Motor neuron (in vitro differentiated cells): ENCODE results near the gene RALA. TPM values are rescaled to one million over a fixed set of nuclear protein-coding genes. Genes with fewer than 3 reads are reported as not detected.
A peak's percentile ranks its signal among the peaks of the same experiment; 100 is the strongest.

Experiments used
- ATAC-seq, 8 experiments: fragments of 200-7000 bp; cut with Tn5 transposase; replicated peaks in 6 of 8; 2 replicates each; pipeline ENCODE4 v1.8.0; 2021; ENCODE audit warnings: mild to moderate bottlenecking in 8 of 8, moderate library complexity in 8 of 8
- H3K27ac ChIP-seq, 2 donors: fragments of 250-450 bp; sonication (Bioruptor Pico); 2 replicates each; pipeline ENCODE4 v1.9.0; 2021; ENCODE audit warnings: antibody characterized with exemption in 2 of 2, mild to moderate bottlenecking in 2 of 2, moderate library complexity in 1 of 2
- H3K4me1 ChIP-seq, 2 donors: fragments of 250-450 bp; sonication (Bioruptor Pico); replicated peaks in 1 of 2; 2 replicates each; pipeline ENCODE4 v1.6.1; 2021; ENCODE audit warnings: antibody characterized with exemption in 2 of 2, mild to moderate bottlenecking in 2 of 2, moderate library complexity in 1 of 2
- H3K4me3 ChIP-seq, 5 donors: fragments of 250-450 bp; sonication (Bioruptor Pico); 2 replicates each; pipeline ENCODE4 v1.9.0; 2021; ENCODE audit warnings: antibody characterized with exemption in 5 of 5, mild to moderate bottlenecking in 5 of 5, moderate library complexity in 4 of 5
- WGBS, 10 experiments: fragments of 450-650 bp; shearing (Covaris generic); methylation state at CpG; one replicate each; pipeline ENCODE4 v1.0.0; 2022; 5-methylcytosine and 5-hydroxymethylcytosine counted together
- in situ Hi-C, 9 experiments: fragments of 400-800 bp; cut with MboI; loops; one replicate each; pipeline ENCODE4 v1.15.0; 2021; ENCODE audit warnings: low sequenced_read_pairs in 9 of 9, low pct_unique_long_range_greater_than_20kb in 2 of 9; ENCODE audit not compliant: unreplicated experiment in 9 of 9
- total RNA-seq, 8 experiments: library from RNA; unstranded; fragments of 300-600 nt; gene quantifications; 2 replicates each; pipeline versions ENCODE4 v1.2.3 to v1.2.4, GENCODE V29; 2022

RALA gene
- total RNA-seq, 8 experiments from 2014 or later, result 14.8 to 72.8 (median 30.4) TPM

- WGBS, 10 experiments, result 0 to 80% (median 10%) methylated on average over 1 to 3 of the region's 3 CpGs; no CpG with 5 or more reads in 1 of the 10 experiments
- H3K27ac ChIP-seq, result no peak overlapping the region
- H3K4me3 ChIP-seq, result no peak overlapping the region
- in situ Hi-C loops, result no loop called here
- peak; percentile 17 to 99 (median 82) for ATAC-seq
- no peaks in the 10 kb centered on the region for H3K4me1 ChIP-seq
Measured at GRCh38 chr7:39709768-39710311, 86.5 kb downstream of the RALA start.

- no peak overlapping the region for H3K4me3 ChIP-seq
- no peak overlapping the region for H3K27ac ChIP-seq
- no peak for ATAC-seq
- 80 to 100% (median 100%) methylated on average over 1 of the region's 1 CpG; no CpG with 5 or more reads in 6 of the 10 experiments for WGBS, 10 experiments
- in situ Hi-C loops, result no loop called here
- H3K4me1 ChIP-seq, result no peaks in the 10 kb centered on the region
Measured at GRCh38 chr7:39712751-39713150, 89.4 kb downstream of the RALA start.

GRCh38 chr7:39714447-39715091, 91.2 kb downstream of the RALA start:
- ATAC-seq, result no peak
- Histone ChIP-seq H3K4me1 (no peaks in the 10 kb centered on the region), H3K27ac (no peak overlapping the region), H3K4me3 (no peak overlapping the region)
- WGBS, 10 experiments, result 0 to 80% (median 67%) methylated on average over 1 of the region's 1 CpG; no CpG with 5 or more reads in 6 of the 10 experiments
- in situ Hi-C loops, result no loop called here

- no peaks in the 10 kb centered on the region for H3K4me1 ChIP-seq
- ATAC-seq, result no peak
- no peak overlapping the region for H3K27ac ChIP-seq
- in situ Hi-C loops, result no loop called here
- no peak overlapping the region for H3K4me3 ChIP-seq
- 40 to 100% (median 79%) methylated on average over 1 to 2 of the region's 7 CpGs; no CpG with 5 or more reads in 7 of the 10 experiments for WGBS, 10 experiments
Measured at GRCh38 chr7:39720586-39720985, 97.2 kb downstream of the RALA start.

- H3K4me3 ChIP-seq, result no peak overlapping the region
- H3K4me1 ChIP-seq, result no peaks in the 10 kb centered on the region
- ATAC-seq, result no peak
- H3K27ac ChIP-seq, result no peak overlapping the region
- in situ Hi-C loops, result no loop called here
- WGBS, 10 experiments, result 45 to 100% (median 83%) methylated on average over 1 to 2 of the region's 3 CpGs; no CpG with 5 or more reads in 1 of the 10 experiments
Measured at GRCh38 chr7:39721345-39721744, 98.0 kb downstream of the RALA start.

GRCh38 chr7:39721919-39722597, 98.7 kb downstream of the RALA start:
- no peak overlapping the region for H3K27ac ChIP-seq
- in situ Hi-C loops, result no loop called here
- 70 to 100% (median 97%) methylated on average over 1 to 14 of the region's 17 CpGs for WGBS, 10 experiments
- ATAC-seq, result no peak
- no peak overlapping the region for H3K4me3 ChIP-seq
- no peaks in the 10 kb centered on the region for H3K4me1 ChIP-seq

- H3K4me1 ChIP-seq, result no peaks in the 10 kb centered on the region
- H3K4me3 ChIP-seq, result no peak overlapping the region
- ATAC-seq, result no peak
- in situ Hi-C loops, result loop anchor here in 3 of 9 experiments (25.0 kb wide), 1 partner anchor 140 kb away; no protein-coding TSS in a partner anchor
- 33 to 100% (median 93%) methylated on average over 1 to 3 of the region's 3 CpGs; no CpG with 5 or more reads in 1 of the 10 experiments for WGBS, 10 experiments
- H3K27ac ChIP-seq, result no peak overlapping the region
Measured at GRCh38 chr7:39727231-39728012, 104.0 kb downstream of the RALA start.

GRCh38 chr7:39732837-39733804, 109.7 kb downstream of the RALA start:
- WGBS, 10 experiments, result 0 to 80% (median 12%) methylated on average over 1 to 12 of the region's 52 CpGs; no CpG with 5 or more reads in 1 of the 10 experiments
- peak overlapping the region; percentile 58 to 66 for H3K27ac ChIP-seq
- in situ Hi-C loops, result loop anchor here in 3 of 9 experiments (25.0 kb wide), 1 partner anchor 146 kb away; no protein-coding TSS in a partner anchor
- peak overlapping the region; percentile 44 to 47 (median 46) for H3K4me3 ChIP-seq
- peaks cover 19 to 23% of the 10 kb centered on the region in 2 donors for H3K4me1 ChIP-seq
- ATAC-seq, result peak; percentile 88 to 96 (median 95)

GRCh38 chr7:39733881-39734632, 110.7 kb downstream of the RALA start:
- WGBS, 10 experiments, result 0 to 23% (median 6%) methylated on average over 1 to 8 of the region's 8 CpGs; no CpG with 5 or more reads in 1 of the 10 experiments
- Histone ChIP-seq H3K4me1 (peaks cover 19 to 23% of the 10 kb centered on the region in 2 donors), H3K4me3 (peak overlapping the region; percentile 44 to 47 (median 46)), H3K27ac (peak overlapping the region; percentile 58 to 66)
- in situ Hi-C loops, result loop anchor here in 3 of 9 experiments (25.0 kb wide), 1 partner anchor 147 kb away; no protein-coding TSS in a partner anchor
- ATAC-seq, result peak in 4 of 8 experiments; percentile 4 to 24 (median 8)

GRCh38 chr7:39734633-39735004, 111.2 kb downstream of the RALA start:
- H3K4me1 ChIP-seq, result peaks cover 19 to 23% of the 10 kb centered on the region in 2 donors
- 0 to 86% (median 67%) methylated on average over 1 to 2 of the region's 2 CpGs; no CpG with 5 or more reads in 1 of the 10 experiments for WGBS, 10 experiments
- ATAC-seq, result no peak
- H3K4me3 ChIP-seq, result peak overlapping the region; percentile 44 to 47 (median 46)
- in situ Hi-C loops, result loop anchor here in 3 of 9 experiments (25.0 kb wide), 1 partner anchor 147 kb away; no protein-coding TSS in a partner anchor
- no peak overlapping the region for H3K27ac ChIP-seq

GRCh38 chr7:39735903-39736302, 112.5 kb downstream of the RALA start:
- in situ Hi-C loops, result loop anchor here in 3 of 9 experiments (25.0 kb wide), 1 partner anchor 149 kb away; no protein-coding TSS in a partner anchor
- 50 to 100% (median 80%) methylated on average over 1 to 3 of the region's 4 CpGs; no CpG with 5 or more reads in 2 of the 10 experiments for WGBS, 10 experiments
- Histone ChIP-seq H3K27ac (no peak overlapping the region), H3K4me1 (peaks cover 19 to 23% of the 10 kb centered on the region in 2 donors), H3K4me3 (no peak overlapping the region)
- no peak for ATAC-seq
